GM12878 (cell line): ENCODE measurements around the gene GORASP1. TPM values are rescaled to one million over a fixed set of nuclear protein-coding genes. Genes with fewer than 3 reads are reported as not detected.

Experiments
- ATAC-seq: fragments of 200-7000 bp; cut with Tn5 transposase; 3 replicates; pipeline ENCODE4 v1.9.1; 2020; ENCODE audit warnings: mild to moderate bottlenecking, moderate library complexity
- BruUV-seq: library from RNA; stranded (reverse); fragments of 400-500 nt; replicated peaks from 2 replicates; lab custom pipeline; 2021; lab: Mats Ljungman, UMichigan
- CTCF ChIA-PET: fragments of 300-600 bp; sonication (Branson Sonifier 250); formaldehyde crosslinking; extraction: SDS; loops from one replicate; lab custom pipeline; 2021; ENCODE audit warnings: inconsistent platforms; lab: Yijun Ruan, JAX
- POLR2A ChIA-PET: fragments of 350-600 bp; formaldehyde crosslinking; extraction: SDS; loops from one replicate; lab custom pipeline; 2021; ENCODE audit warnings: inconsistent platforms; lab: Charles Lee
- RAD21 ChIA-PET: fragments of 300-600 bp; sonication (Branson Sonifier 250); formaldehyde crosslinking; loops from one replicate; lab custom pipeline; 2023; ENCODE audit warnings: antibody characterized with exemption; ENCODE audit not compliant: unreplicated experiment; lab: Charles Lee
- SMC1A ChIA-PET: fragments of 300-600 bp; sonication (Branson Sonifier 250); formaldehyde crosslinking; loops from one replicate; lab custom pipeline; 2023; ENCODE audit not compliant: unreplicated experiment, uncharacterized antibody; lab: Charles Lee
- DNase-seq: peaks from one replicate; pipeline ENCODE4 v3.0.0-alpha.2; 2011; ENCODE audit warnings: low read depth, low spot score
- FAIRE-seq: peaks from 3 replicates; lab custom pipeline; 2011; peaks lifted over from hg19 to GRCh38; lab: Jason Lieb, UNC
- H2AFZ ChIP-seq: 2 replicates; pipeline ENCODE4 v1.6.0; 2011; ENCODE audit warnings: low read depth, low read length, control low read depth; ENCODE audit not compliant: control insufficient read depth
- H3K27ac ChIP-seq: 2 replicates; pipeline ENCODE4 v1.5.1; 2011; ENCODE audit warnings: control low read depth; ENCODE audit not compliant: control insufficient read depth, insufficient read depth
- H3K27me3 ChIP-seq, 2 experiments: replicated peaks in 1 of 2; 2 replicates each; pipeline versions ENCODE4 v1.6.0 to v1.6.1; 2011; ENCODE audit warnings: low read length in 1 of 2; ENCODE audit not compliant: control insufficient read depth in 2 of 2, insufficient read depth in 2 of 2
- H3K36me3 ChIP-seq, 2 experiments: 2 replicates each; pipeline ENCODE4 v1.5.1; 2011; ENCODE audit warnings: low read length in 1 of 2; ENCODE audit not compliant: control insufficient read depth in 2 of 2, insufficient read depth in 2 of 2
- H3K4me1 ChIP-seq: 2 replicates; pipeline ENCODE4 v1.6.1; 2011; ENCODE audit warnings: mild to moderate bottlenecking, low read length, moderate library complexity, mixed read lengths; ENCODE audit not compliant: control insufficient read depth, insufficient read depth
- H3K4me2 ChIP-seq: 2 replicates; pipeline ENCODE4 v1.6.0; 2011; ENCODE audit warnings: control low read depth; ENCODE audit not compliant: control insufficient read depth, insufficient read depth
- H3K4me3 ChIP-seq: fragments of 200-600 bp; sonication (generic); 2 replicates; pipeline ENCODE4 v1.5.1; 2016
- H3K79me2 ChIP-seq: 2 replicates; pipeline ENCODE4 v1.6.0; 2011; ENCODE audit warnings: low read length; ENCODE audit not compliant: control insufficient read depth, insufficient read depth
- H3K9ac ChIP-seq: 2 replicates; pipeline ENCODE4 v1.8.0; 2011; ENCODE audit warnings: low read length, control low read depth, mixed read lengths; ENCODE audit not compliant: control insufficient read depth, insufficient read depth
- H3K9me3 ChIP-seq: replicated peaks from 3 replicates; pipeline ENCODE4 v1.5.1; 2011; ENCODE audit warnings: mild to moderate bottlenecking, low read length; ENCODE audit not compliant: control insufficient read depth, insufficient read depth
- H4K20me1 ChIP-seq: 2 replicates; pipeline ENCODE4 v1.6.0; 2011; ENCODE audit not compliant: control insufficient read depth, insufficient read depth
- CHD4 ChIP-seq: fragments of 200-600 bp; sonication (generic); IDR thresholded peaks from 2 replicates; pipeline ENCODE4 v1.6.1; 2016; ENCODE audit warnings: mild to moderate bottlenecking
- E2F4 ChIP-seq: IDR thresholded peaks from 2 replicates; pipeline ENCODE4 v1.6.1; 2012; ENCODE audit warnings: low read depth, low read length, improper control_type of control experiment
- MYC ChIP-seq: IDR thresholded peaks from 2 replicates; pipeline ENCODE4 v1.6.1; 2011; ENCODE audit warnings: mild to moderate bottlenecking, low read length, moderate library complexity, inconsistent platforms; ENCODE audit not compliant: insufficient read depth, insufficient replicate concordance, insufficient read length, severe bottlenecking
- NR2F1 ChIP-seq: fragments of 450-650 bp; conservative IDR thresholded peaks from 2 replicates; pipeline ENCODE4 v1.6.1; 2017; ENCODE audit warnings: mild to moderate bottlenecking
- TCF12 ChIP-seq: IDR thresholded peaks from 2 replicates; pipeline ENCODE4 v1.6.1; 2011; ENCODE audit warnings: low read depth, mild to moderate bottlenecking, low read length
- WGBS: methylation state at CpG from one replicate; pipeline ENCODE4 v1.1.6; 2016; ENCODE audit warnings: low lambda C conversion rate; ENCODE audit not compliant: insufficient replicate concordance, insufficient coverage; ENCODE audit errors: missing lambda C conversion rate; 5-methylcytosine and 5-hydroxymethylcytosine counted together
- in situ Hi-C: fragments of 300-500 bp; cut with MboI; formaldehyde crosslinking; loops from 9 replicates; pipeline ENCODE4 v1.14.3; 2018; ENCODE audit warnings: mixed read lengths
- intact Hi-C: fragments of 100-400 bp; cut with micrococcal nuclease; formaldehyde crosslinking; loops from one replicate; pipeline ENCODE4 v1.14.2; 2022; ENCODE audit not compliant: unreplicated experiment
- polyA plus RNA-seq, 11 experiments: library from polyadenylated mRNA; depleted of rRNA in 4 of 11; unstranded in 6 of 11; stranded (reverse) in 5 of 11; fragments of >200 nt; fragmentation: Nextera tagmentation in 4 of 11; fragmentation: Illumina TruSeq in 1 of 11; extraction: Ambion mirVana in 4 of 11; extraction: Trizol in 1 of 11; gene quantifications; 1 replicate in 1 of 11; 2 replicates in 10 of 11; pipeline versions ENCODE4 v1.2.1 to v1.2.3, GENCODE V29; 2011 to 2016; ENCODE audit warnings: inconsistent platforms in 2 of 11, missing spikeins in 2 of 11, low read depth in 1 of 11
- total RNA-seq, 4 experiments: library from RNA; depleted of rRNA in 3 of 4; stranded (reverse); fragments of >200 nt in 3 of 4; fragmentation: Illumina TruSeq in 1 of 4; extraction: Trizol in 1 of 4; gene quantifications; 2 replicates each; pipeline versions ENCODE4 v1.2.1 to v1.2.3, GENCODE V29; 2013 to 2021

The GORASP1 gene
- total and polyA plus RNA-seq, 10 of the 15 experiments (the other 5 are each of a cell fraction or from before 2014, with no cell fraction given), result 3.6 to 32.7 (median 23.2) TPM

GRCh38 chr3:39094851-39095677 is 12.4 kb downstream of the GORASP1 start:
- no peak overlapping the region for H3K4me2 ChIP-seq
- POLR2A ChIA-PET, result no interaction called here
- ATAC-seq (no peak), FAIRE-seq (no peak), DNase-seq (no peak)
- H2AFZ ChIP-seq, result no peak overlapping the region
- H3K79me2 ChIP-seq, result no peaks in the 10 kb centered on the region
- SMC1A ChIA-PET, result no interaction called here
- no peaks in the 10 kb centered on the region for H3K9me3 ChIP-seq
- WGBS, result 81% methylated on average over 7 of the region's 7 CpGs
- no peaks in the 10 kb centered on the region for H3K27me3 ChIP-seq
- H3K36me3 ChIP-seq, result peaks cover 24 to 29% of the 10 kb centered on the region in 2 experiments; a peak in 3 of 4 replicates
- CTCF ChIA-PET, result interaction anchor here (0.9 to 2.9 kb wide), 4 partner anchors 95 to 197 kb away, joined by 3 to 13 read pairs (median 4); no protein-coding TSS in a partner anchor
- TSS peak; percentile 45 for BruUV-seq
- H3K4me3 ChIP-seq, result no peak overlapping the region
- no peak overlapping the region for H3K9ac ChIP-seq
- H3K4me1 ChIP-seq, result no peaks in the 10 kb centered on the region
- intact Hi-C loops (no loop called here), in situ Hi-C loops (no loop called here)
- no peak for TF ChIP-seq CHD4
- no peak for TF ChIP-seq E2F4
- TF ChIP-seq TCF12, result no peak
- no peak for TF ChIP-seq MYC
- no peak for TF ChIP-seq NR2F1
- H3K27ac ChIP-seq, result no peak overlapping the region
- RAD21 ChIA-PET, result no interaction called here
- H4K20me1 ChIP-seq, result no peaks in the 10 kb centered on the region
